IMR-90 (cell line): Measurements from ENCODE around the gene SLC25A6. TPM values are rescaled to one million over a fixed set of nuclear protein-coding genes. Genes with fewer than 3 reads are reported as not detected.

Experiments
- ATAC-seq: fragments of 200-7000 bp; cut with Tn5 transposase; 2 replicates; pipeline ENCODE4 v1.9.1; 2020; ENCODE audit warnings: low read depth, mild to moderate bottlenecking, moderate library complexity
- BruUV-seq: library from RNA; stranded (reverse); fragments of 400-500 nt; replicated peaks from 2 replicates; lab custom pipeline; 2021; lab: Mats Ljungman, UMichigan
- CTCF ChIA-PET: fragments of 300-600 bp; formaldehyde crosslinking; extraction: SDS; loops from one replicate; lab custom pipeline; 2021; ENCODE audit warnings: antibody characterized with exemption; lab: Yijun Ruan, JAX
- POLR2A ChIA-PET: fragments of 300-600 bp; sonication (Branson Sonifier 250); formaldehyde crosslinking; loops from one replicate; lab custom pipeline; 2022; ENCODE audit warnings: antibody characterized with exemption; ENCODE audit not compliant: unreplicated experiment; lab: Charles Lee
- DNase-seq: peaks from one replicate; pipeline ENCODE4 v3.0.0; 2013
- H2AFZ ChIP-seq: replicated peaks from 2 replicates; pipeline ENCODE3; 2013; ENCODE audit warnings: low read length, mild to moderate bottlenecking; ENCODE audit not compliant: poor library complexity
- H2AK5ac ChIP-seq: 2 replicates; pipeline ENCODE4 v1.6.1; 2013; ENCODE audit warnings: low read depth, low read length, inconsistent platforms
- H2AK9ac ChIP-seq: replicated peaks from 2 replicates; pipeline ENCODE3; 2013; ENCODE audit warnings: mild to moderate bottlenecking, low read depth, low read length, moderate library complexity; ENCODE audit not compliant: poor library complexity
- H2BK120ac ChIP-seq: 2 replicates; pipeline ENCODE4 v1.6.1; 2013; ENCODE audit warnings: low read depth, low read length, inconsistent platforms
- H2BK15ac ChIP-seq: 3 replicates; pipeline ENCODE4 v1.6.1; 2013; ENCODE audit warnings: low read depth, low read length, inconsistent platforms
- H2BK20ac ChIP-seq: 2 replicates; pipeline ENCODE4 v1.6.1; 2013; ENCODE audit warnings: low read depth, mild to moderate bottlenecking, inconsistent platforms, low read length, moderate library complexity
- H2BK5ac ChIP-seq: 2 replicates; pipeline ENCODE4 v1.6.1; 2013; ENCODE audit warnings: mild to moderate bottlenecking, low read depth, low read length, inconsistent platforms; ENCODE audit not compliant: poor library complexity, severe bottlenecking
- H3K14ac ChIP-seq: replicated peaks from 2 replicates; pipeline ENCODE4 v1.6.1; 2013; ENCODE audit warnings: low read depth, low read length, inconsistent platforms
- H3K18ac ChIP-seq: 2 replicates; pipeline ENCODE4 v1.6.1; 2013; ENCODE audit warnings: low read depth, low read length, control low read depth
- H3K23ac ChIP-seq: 2 replicates; pipeline ENCODE4 v1.6.1; 2013; ENCODE audit warnings: low read depth, low read length, inconsistent platforms
- H3K27ac ChIP-seq: 2 replicates; pipeline ENCODE4 v1.5.1; 2013; ENCODE audit warnings: mild to moderate bottlenecking, control low read depth, low read length; ENCODE audit not compliant: insufficient read depth
- H3K27me3 ChIP-seq: 2 replicates; pipeline ENCODE4 v1.6.1; 2013; ENCODE audit warnings: low read length; ENCODE audit not compliant: control insufficient read depth, insufficient read depth
- H3K36me3 ChIP-seq: 2 replicates; pipeline ENCODE4 v1.6.1; 2013; ENCODE audit warnings: low read length, mixed read lengths; ENCODE audit not compliant: control insufficient read depth, insufficient read depth
- H3K4ac ChIP-seq: 2 replicates; pipeline ENCODE4 v1.6.1; 2013; ENCODE audit warnings: low read depth, low read length, inconsistent platforms
- H3K4me1 ChIP-seq: 2 replicates; pipeline ENCODE4 v1.6.1; 2013; ENCODE audit warnings: low read length, mixed read lengths; ENCODE audit not compliant: control insufficient read depth, insufficient read depth
- H3K4me2 ChIP-seq: 2 replicates; pipeline ENCODE4 v1.6.1; 2013; ENCODE audit warnings: low read depth, mild to moderate bottlenecking, control low read depth, low read length, moderate library complexity
- H3K4me3 ChIP-seq: 2 replicates; pipeline ENCODE4 v1.5.1; 2013; ENCODE audit warnings: low read depth, mild to moderate bottlenecking, control low read depth, low read length, moderate library complexity; ENCODE audit not compliant: insufficient read depth
- H3K56ac ChIP-seq: 2 replicates; pipeline ENCODE4 v1.6.1; 2013; ENCODE audit warnings: low read length, inconsistent platforms; ENCODE audit not compliant: insufficient read depth; ENCODE audit errors: extremely low read depth
- H3K79me1 ChIP-seq, 2 experiments: 2 replicates each; pipeline ENCODE4 v1.6.1; 2013; ENCODE audit warnings: low read length in 2 of 2, inconsistent platforms in 1 of 2, low read depth in 1 of 2
- H3K9ac ChIP-seq: 2 replicates; pipeline ENCODE4 v1.6.1; 2013; ENCODE audit warnings: low read depth, low read length, control low read depth
- H3K9me1 ChIP-seq: 2 replicates; pipeline ENCODE4 v1.6.1; 2013; ENCODE audit warnings: low read length, inconsistent platforms; ENCODE audit not compliant: insufficient read depth
- H3K9me3 ChIP-seq: 2 replicates; pipeline ENCODE4 v1.6.1; 2013; ENCODE audit warnings: low read length; ENCODE audit not compliant: control insufficient read depth, insufficient read depth
- H4K20me1 ChIP-seq: 2 replicates; pipeline ENCODE4 v1.6.1; 2013; ENCODE audit warnings: low read length, inconsistent platforms; ENCODE audit not compliant: insufficient read depth
- H4K5ac ChIP-seq: 2 replicates; pipeline ENCODE4 v1.6.1; 2013; ENCODE audit warnings: mild to moderate bottlenecking, low read depth, low read length, control low read depth
- H4K8ac ChIP-seq, 2 experiments: 2 replicates each; pipeline ENCODE4 v1.6.1; 2013; ENCODE audit warnings: low read depth in 2 of 2, low read length in 2 of 2, control low read depth in 1 of 2, inconsistent platforms in 1 of 2
- H4K91ac ChIP-seq: 2 replicates; pipeline ENCODE4 v1.6.1; 2013; ENCODE audit warnings: low read depth, low read length, inconsistent platforms; ENCODE audit not compliant: insufficient read depth
- BHLHE40 ChIP-seq: fragments of 150-350 bp; IDR thresholded peaks from 2 replicates; pipeline ENCODE4 v1.6.1; 2016; ENCODE audit warnings: mild to moderate bottlenecking, low read depth, low read length
- CEBPB ChIP-seq: IDR thresholded peaks from 2 replicates; pipeline ENCODE4 v1.6.1; 2012; ENCODE audit warnings: low read depth, low read length, improper control_type of control experiment
- CHD1 ChIP-seq: IDR thresholded peaks from 2 replicates; pipeline ENCODE4 v1.6.1; 2012; ENCODE audit warnings: low read depth, low read length, improper control_type of control experiment
- FOS ChIP-seq: fragments of 150-350 bp; IDR thresholded peaks from 2 replicates; pipeline ENCODE4 v1.6.1; 2016; ENCODE audit warnings: low read depth, low read length
- MAFK ChIP-seq: IDR thresholded peaks from 2 replicates; pipeline ENCODE4 v1.6.1; 2012; ENCODE audit warnings: low read depth, low read length, improper control_type of control experiment
- MAZ ChIP-seq: IDR thresholded peaks from 2 replicates; pipeline ENCODE4 v1.6.1; 2012; ENCODE audit warnings: low read depth, mild to moderate bottlenecking, low read length, improper control_type of control experiment, moderate library complexity, borderline replicate concordance
- MXI1 ChIP-seq: IDR thresholded peaks from 2 replicates; pipeline ENCODE4 v1.6.1; 2012; ENCODE audit warnings: low read depth, mild to moderate bottlenecking, low read length, moderate library complexity, borderline replicate concordance
- NFE2L2 ChIP-seq: fragments of 150-350 bp; IDR thresholded peaks from 2 replicates; pipeline ENCODE4 v1.6.1; 2016; ENCODE audit warnings: low read depth, mild to moderate bottlenecking, low read length
- POLR2A ChIP-seq: IDR thresholded peaks from 2 replicates; pipeline ENCODE4 v1.6.1; 2012; ENCODE audit warnings: mild to moderate bottlenecking, low read depth, low read length
- RAD21 ChIP-seq: IDR thresholded peaks from 2 replicates; pipeline ENCODE4 v1.6.1; 2012; ENCODE audit warnings: low read length, improper control_type of control experiment
- RCOR1 ChIP-seq: IDR thresholded peaks from 2 replicates; pipeline ENCODE4 v1.6.1; 2012; ENCODE audit warnings: mild to moderate bottlenecking, low read length, improper control_type of control experiment; ENCODE audit not compliant: insufficient replicate concordance
- RFX5 ChIP-seq: IDR thresholded peaks from 2 replicates; pipeline ENCODE4 v1.8.0; 2012; ENCODE audit warnings: low read depth, mild to moderate bottlenecking, low read length, moderate library complexity
- SMC3 ChIP-seq: fragments of 150-350 bp; IDR thresholded peaks from 2 replicates; pipeline ENCODE4 v1.6.1; 2016; ENCODE audit warnings: low read depth, mild to moderate bottlenecking, antibody characterized with exemption, low read length, moderate library complexity
- WGBS, 2 experiments: methylation state at CpG; one replicate each; pipeline versions ENCODE4 v1.1.5 to v1.1.7; 2013; ENCODE audit warnings: missing lambda C conversion rate in 2 of 2; ENCODE audit not compliant: insufficient read length in 1 of 2; ENCODE audit errors: extremely low coverage in 2 of 2; 5-methylcytosine and 5-hydroxymethylcytosine counted together
- dilution Hi-C: fragments of 300-500 bp; cut with HindIII; formaldehyde crosslinking; loops from one replicate; pipeline ENCODE4 v1.14.3; 2018; ENCODE audit warnings: low sequenced_read_pairs; ENCODE audit not compliant: unreplicated experiment
- in situ Hi-C: fragments of 300-500 bp; cut with MboI; formaldehyde crosslinking; loops from 3 replicates; pipeline ENCODE4 v1.14.3; 2019; ENCODE audit warnings: low sequenced_read_pairs, inconsistent platforms, mixed read lengths
- intact Hi-C: fragments of 100-400 bp; cut with micrococcal nuclease; formaldehyde crosslinking; loops from 2 replicates; pipeline ENCODE4 v1.10.0; 2022
- polyA plus RNA-seq, 3 experiments: library from polyadenylated mRNA; depleted of rRNA; stranded (reverse); fragments of >200 nt; gene quantifications; 2 replicates each; pipeline ENCODE4 v1.2.3, GENCODE V29; 2012; ENCODE audit warnings: low replicate concordance in 1 of 3
- total RNA-seq: library from RNA; depleted of rRNA; stranded (reverse); fragments of >200 nt; gene quantifications from 2 replicates; pipeline ENCODE4 v1.2.3, GENCODE V29; 2012
- TF ChIP-seq, protein P1 (sequence below): fragments of 150-350 bp; IDR thresholded peaks from 2 replicates; pipeline ENCODE4 v1.6.1; 2016; ENCODE audit warnings: low read depth, mild to moderate bottlenecking, low read length, moderate library complexity, borderline replicate concordance
- TF ChIP-seq, protein P2 (sequence below): fragments of 150-350 bp; IDR thresholded peaks from 2 replicates; pipeline ENCODE4 v1.6.1; 2017; ENCODE audit warnings: mild to moderate bottlenecking, antibody characterized with exemption, low read length, low read depth
- TF ChIP-seq, protein P3 (sequence below): conservative IDR thresholded peaks from 2 replicates; pipeline ENCODE4 v1.5.1; 2012; ENCODE audit warnings: mild to moderate bottlenecking, low read depth, low read length, improper control_type of control experiment

Gene SLC25A6
- total and polyA plus RNA-seq, 2 of the 4 experiments (the other 2 are of a cell fraction) = 166 to 565 TPM

- Histone ChIP-seq H3K4me2 (no peak overlapping the region), H3K27me3 (no peaks in the 10 kb centered on the region), H3K9ac (no peak overlapping the region), H3K36me3 (peaks cover 9% of the 10 kb centered on the region), H3K4ac (no peak overlapping the region), H4K91ac (no peak overlapping the region), H3K18ac (no peak overlapping the region), H3K9me1 (no peaks in the 10 kb centered on the region), H2AK9ac (no peak overlapping the region), H3K9me3 (peaks cover 11% of the 10 kb centered on the region), H3K79me1 (no peaks in the 10 kb centered on the region), H4K20me1 (no peaks in the 10 kb centered on the region), H3K56ac (no peak overlapping the region), H4K5ac (no peak overlapping the region), H2BK15ac (no peak overlapping the region), H2BK20ac (no peak overlapping the region), H2BK5ac (no peak overlapping the region), H3K14ac (no peak overlapping the region), H3K4me3 (no peak overlapping the region), H2AFZ (no peak overlapping the region), H3K4me1 (no peaks in the 10 kb centered on the region), H2AK5ac (no peak overlapping the region), H3K23ac (no peak overlapping the region), H3K27ac (no peak overlapping the region), H2BK120ac (no peak overlapping the region), H4K8ac (no peak overlapping the region)
- dilution Hi-C loops (no loop called here), in situ Hi-C loops (no loop called here), intact Hi-C loops (no loop called here)
- CTCF ChIA-PET = no interaction called here
- DNase-seq (no peak), ATAC-seq (no peak)
- BruUV-seq = no TSS peak
- WGBS, 2 experiments = 68% methylated on average over 2 of the region's 6 CpGs; no CpG with 5 or more reads in 1 of the 2 experiments
- no peak for TF ChIP-seq BHLHE40
- no peak for TF ChIP-seq CEBPB
- TF ChIP-seq MXI1 = no peak
- TF ChIP-seq, protein P1, sequence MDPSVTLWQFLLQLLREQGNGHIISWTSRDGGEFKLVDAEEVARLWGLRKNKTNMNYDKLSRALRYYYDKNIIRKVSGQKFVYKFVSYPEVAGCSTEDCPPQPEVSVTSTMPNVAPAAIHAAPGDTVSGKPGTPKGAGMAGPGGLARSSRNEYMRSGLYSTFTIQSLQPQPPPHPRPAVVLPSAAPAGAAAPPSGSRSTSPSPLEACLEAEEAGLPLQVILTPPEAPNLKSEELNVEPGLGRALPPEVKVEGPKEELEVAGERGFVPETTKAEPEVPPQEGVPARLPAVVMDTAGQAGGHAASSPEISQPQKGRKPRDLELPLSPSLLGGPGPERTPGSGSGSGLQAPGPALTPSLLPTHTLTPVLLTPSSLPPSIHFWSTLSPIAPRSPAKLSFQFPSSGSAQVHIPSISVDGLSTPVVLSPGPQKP = no peak
- TF ChIP-seq, protein P2, sequence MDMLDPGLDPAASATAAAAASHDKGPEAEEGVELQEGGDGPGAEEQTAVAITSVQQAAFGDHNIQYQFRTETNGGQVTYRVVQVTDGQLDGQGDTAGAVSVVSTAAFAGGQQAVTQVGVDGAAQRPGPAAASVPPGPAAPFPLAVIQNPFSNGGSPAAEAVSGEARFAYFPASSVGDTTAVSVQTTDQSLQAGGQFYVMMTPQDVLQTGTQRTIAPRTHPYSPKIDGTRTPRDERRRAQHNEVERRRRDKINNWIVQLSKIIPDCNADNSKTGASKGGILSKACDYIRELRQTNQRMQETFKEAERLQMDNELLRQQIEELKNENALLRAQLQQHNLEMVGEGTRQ = no peak
- TF ChIP-seq, protein P3, sequence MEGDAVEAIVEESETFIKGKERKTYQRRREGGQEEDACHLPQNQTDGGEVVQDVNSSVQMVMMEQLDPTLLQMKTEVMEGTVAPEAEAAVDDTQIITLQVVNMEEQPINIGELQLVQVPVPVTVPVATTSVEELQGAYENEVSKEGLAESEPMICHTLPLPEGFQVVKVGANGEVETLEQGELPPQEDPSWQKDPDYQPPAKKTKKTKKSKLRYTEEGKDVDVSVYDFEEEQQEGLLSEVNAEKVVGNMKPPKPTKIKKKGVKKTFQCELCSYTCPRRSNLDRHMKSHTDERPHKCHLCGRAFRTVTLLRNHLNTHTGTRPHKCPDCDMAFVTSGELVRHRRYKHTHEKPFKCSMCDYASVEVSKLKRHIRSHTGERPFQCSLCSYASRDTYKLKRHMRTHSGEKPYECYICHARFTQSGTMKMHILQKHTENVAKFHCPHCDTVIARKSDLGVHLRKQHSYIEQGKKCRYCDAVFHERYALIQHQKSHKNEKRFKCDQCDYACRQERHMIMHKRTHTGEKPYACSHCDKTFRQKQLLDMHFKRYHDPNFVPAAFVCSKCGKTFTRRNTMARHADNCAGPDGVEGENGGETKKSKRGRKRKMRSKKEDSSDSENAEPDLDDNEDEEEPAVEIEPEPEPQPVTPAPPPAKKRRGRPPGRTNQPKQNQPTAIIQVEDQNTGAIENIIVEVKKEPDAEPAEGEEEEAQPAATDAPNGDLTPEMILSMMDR = no peak
- no peak for TF ChIP-seq MAFK
- TF ChIP-seq POLR2A = no peak
- no peak for TF ChIP-seq MAZ
- no peak for TF ChIP-seq RFX5
- no peak for TF ChIP-seq RCOR1
- TF ChIP-seq RAD21 = no peak
- TF ChIP-seq NFE2L2 = no peak
- no peak for TF ChIP-seq CHD1
- TF ChIP-seq FOS = no peak
- TF ChIP-seq SMC3 = no peak
- POLR2A ChIA-PET = no interaction called here
Measured at GRCh38 chrX:1358793-1359476, 33.0 kb downstream of the SLC25A6 start.
